ENCODE measurements around the gene PLIN3.
"Not testable (repeated sequence)": the region's sequence is repeated elsewhere in the genome, so short reads cannot be mapped to it uniquely, and the experiment has no call there.

The PLIN3 gene

GRCh38 chr19:4896372-4896771, 28.9 kb upstream of the PLIN3 start:
- ChIA-PET POLR2A (no interaction called here), CTCF (interaction anchor here (0.8 to 3.3 kb wide), 2 partner anchors 24 to 152 kb away, joined by 3 to 19 read pairs; no protein-coding TSS in a partner anchor)
- no peak for TF ChIP-seq CTCF (IDR thresholded peaks at IDR 0.05; ENCODE audit: insufficient read depth, low read length, missing control alignments)
- H3K4me3 ChIP-seq (ENCODE audit: low read depth, low read length) = no peak overlapping the region
- no peak for DNase-seq (ENCODE audit: low read depth, low spot score)

GRCh38 chr19:4892962-4893361, 25.5 kb upstream of the PLIN3 start:
- POLR2A ChIA-PET; DNase-seq (ENCODE audit: low read depth, low spot score); CTCF ChIA-PET; H3K4me3 ChIP-seq (ENCODE audit: low read depth, low read length): not testable (repeated sequence)

DNA sequence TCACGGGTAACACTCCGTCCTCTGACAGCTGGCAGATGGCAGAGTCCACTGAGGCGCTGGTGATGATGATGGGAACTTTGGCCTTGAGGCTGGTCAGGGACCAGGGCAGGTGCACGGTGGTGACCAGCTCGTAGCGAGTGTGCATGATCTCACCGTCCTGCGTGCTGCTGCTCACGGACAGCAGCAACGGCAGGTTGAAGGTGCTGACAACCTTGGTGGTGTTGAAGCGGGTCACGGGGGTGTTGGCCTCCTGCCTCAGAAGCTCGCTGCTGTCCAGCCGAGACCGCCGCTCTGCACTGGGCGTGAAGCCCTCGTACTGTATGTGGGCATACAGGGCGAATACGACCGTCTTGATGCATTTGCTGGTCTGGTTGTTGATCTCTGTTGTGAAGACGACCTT, 23.6 kb upstream of the PLIN3 start:
- no peak for DNase-seq (ENCODE audit: low read depth, low spot score)
- ChIA-PET CTCF (interaction anchor here (1.0 to 3.1 kb wide), 4 partner anchors 17 to 139 kb away, joined by 3 to 12 read pairs (median 4); no protein-coding TSS in a partner anchor), POLR2A (no interaction called here)
- H3K4me3 ChIP-seq (ENCODE audit: low read depth, low read length) = no peak overlapping the region
- TF ChIP-seq CTCF (IDR thresholded peaks at IDR 0.05; ENCODE audit: insufficient read depth, low read length, missing control alignments) = no peak

- no peak for DNase-seq (ENCODE audit: low read depth, low spot score)
- CTCF ChIA-PET = interaction anchor here (3.1 kb wide), 1 partner anchor 23 kb away, joined by 12 read pairs; no protein-coding TSS in a partner anchor
- POLR2A ChIA-PET = no interaction called here
- no peak overlapping the region for H3K4me3 ChIP-seq (ENCODE audit: low read depth, low read length)
- no peak for TF ChIP-seq CTCF (IDR thresholded peaks at IDR 0.05; ENCODE audit: insufficient read depth, low read length, missing control alignments)
Observed at GRCh38 chr19:4889034-4889815, 21.8 kb upstream of the PLIN3 start.

DNA sequence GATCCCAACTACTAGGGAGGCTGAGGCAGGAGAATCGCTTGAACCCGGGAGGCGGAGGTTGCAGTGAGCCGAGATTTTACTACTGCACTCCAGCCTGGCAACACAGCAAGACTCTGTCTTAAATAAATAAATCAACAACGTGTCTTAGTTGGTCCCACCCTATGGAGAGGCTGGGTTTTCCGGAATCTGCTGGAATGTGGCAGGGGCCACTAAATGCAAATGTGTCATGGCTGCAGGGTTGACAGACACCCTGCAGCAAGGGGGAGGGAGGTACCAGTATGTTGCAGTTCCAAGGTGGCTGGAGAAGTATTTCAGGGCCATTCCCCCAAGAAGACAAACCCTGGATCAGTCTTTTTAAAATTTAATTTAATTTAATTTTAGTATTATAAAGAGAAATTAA, 20.3 kb upstream of the PLIN3 start:
- H3K4me3 ChIP-seq (ENCODE audit: low read depth, low read length); POLR2A ChIA-PET; CTCF ChIA-PET; DNase-seq (ENCODE audit: low read depth, low spot score): not testable (repeated sequence)

- H3K4me3 ChIP-seq (ENCODE audit: low read depth, low read length); DNase-seq (ENCODE audit: low read depth, low spot score); POLR2A ChIA-PET: not testable (repeated sequence)
- CTCF ChIA-PET = interaction anchor here (1.5 kb wide), 1 partner anchor 76 kb away, joined by 3 read pairs; no protein-coding TSS in a partner anchor
Observed at GRCh38 chr19:4884993-4885392, 17.5 kb upstream of the PLIN3 start.

GRCh38 chr19:4882874-4883273, 15.4 kb upstream of the PLIN3 start:
- DNase-seq (ENCODE audit: low read depth, low spot score); CTCF ChIA-PET; POLR2A ChIA-PET; H3K4me3 ChIP-seq (ENCODE audit: low read depth, low read length): not testable (repeated sequence)

DNA sequence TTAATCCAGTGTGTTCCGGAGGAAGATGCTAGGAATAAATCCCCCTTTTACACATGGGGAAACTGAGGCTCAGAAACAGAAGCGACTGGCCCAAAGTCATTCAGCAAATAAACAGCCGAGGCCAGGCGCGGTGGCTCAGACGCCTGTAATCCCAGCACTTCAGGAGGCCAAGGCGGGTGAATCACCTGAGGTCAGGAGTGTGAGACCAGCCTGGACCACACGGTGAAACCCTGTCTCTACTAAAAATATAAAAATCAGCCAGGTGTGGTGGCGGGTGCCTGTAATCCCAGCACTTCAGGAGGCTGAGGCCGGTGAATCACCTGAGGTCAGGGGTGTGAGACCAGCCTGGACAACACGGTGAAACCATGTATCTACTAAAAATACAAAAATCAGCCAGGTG, 11.6 kb upstream of the PLIN3 start:
- ChIA-PET POLR2A (no interaction called here), CTCF (interaction anchor here (0.9 to 1.4 kb wide), 2 partner anchors 8 to 33 kb away, joined by 3 to 4 read pairs; no protein-coding TSS in a partner anchor)
- H3K4me3 ChIP-seq (ENCODE audit: low read depth, low read length) = no peak overlapping the region
- TF ChIP-seq CTCF (IDR thresholded peaks at IDR 0.05; ENCODE audit: insufficient read depth, low read length, missing control alignments) = no peak
- no peak for DNase-seq (ENCODE audit: low read depth, low spot score)

Data from AG04449 (cell line).